Endothelial cell of umbilical vein (primary cell): ENCODE data around the gene MARK4.

Source experiments
- CTCF ChIP-seq, 2 donors: IDR thresholded peaks; 1 replicate in 1 of 2; 2 replicates in 1 of 2; pipeline ENCODE4 v1.5.1; 2011; ENCODE audit warnings: low read length in 2 of 2, mild to moderate bottlenecking in 2 of 2, moderate library complexity in 2 of 2, control low read depth in 1 of 2, inconsistent platforms in 1 of 2, low read depth in 1 of 2; ENCODE audit not compliant: insufficient read depth in 1 of 2; ENCODE audit errors: extremely low read depth in 1 of 2
- EZH2 ChIP-seq: IDR thresholded peaks from 2 replicates; pipeline ENCODE4 v1.6.1; 2012; ENCODE audit warnings: borderline replicate concordance, low read depth, mild to moderate bottlenecking, moderate library complexity, low read length, inconsistent platforms; ENCODE audit not compliant: severe bottlenecking
- FOS ChIP-seq: IDR thresholded peaks from 2 replicates; pipeline ENCODE4 v1.6.1; 2011; ENCODE audit warnings: mild to moderate bottlenecking, low read length, moderate library complexity, borderline replicate concordance; ENCODE audit not compliant: insufficient read depth
- JUN ChIP-seq: IDR thresholded peaks from 2 replicates; pipeline ENCODE4 v1.6.1; 2011; ENCODE audit warnings: borderline replicate concordance, low read depth; ENCODE audit not compliant: insufficient read length, insufficient read depth
- POLR2A ChIP-seq: IDR thresholded peaks from 2 replicates; pipeline ENCODE4 v1.6.1; 2012; ENCODE audit warnings: low read depth, mild to moderate bottlenecking, control low read depth, low read length
- POLR2AphosphoS5 ChIP-seq: IDR thresholded peaks from 2 replicates; pipeline ENCODE4 v1.6.1; 2012; ENCODE audit warnings: low read depth, mild to moderate bottlenecking, control low read depth, low read length, moderate library complexity; ENCODE audit not compliant: insufficient read depth
- TF ChIP-seq, protein P1 (sequence below): IDR thresholded peaks from 2 replicates; pipeline ENCODE4 v1.6.1; 2011; ENCODE audit not compliant: insufficient read depth, insufficient read length

GRCh38 chr19:45250216-45250831 lies 747 bp upstream of the MARK4 start:
- TF ChIP-seq FOS (no peak), CTCF (IDR thresholded peaks at IDR 0.05; ENCODE audit: extremely low read depth in 1 of 2, insufficient read depth in 1 of 2, low read depth in 1 of 2, low read length in 2 of 2) (no peak), EZH2 (no peak), POLR2A (no peak), POLR2AphosphoS5 (no peak), JUN (no peak)
- TF ChIP-seq, protein P1, sequence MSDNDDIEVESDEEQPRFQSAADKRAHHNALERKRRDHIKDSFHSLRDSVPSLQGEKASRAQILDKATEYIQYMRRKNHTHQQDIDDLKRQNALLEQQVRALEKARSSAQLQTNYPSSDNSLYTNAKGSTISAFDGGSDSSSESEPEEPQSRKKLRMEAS: no peak
